GM12878 (cell line): Measurements from ENCODE around the gene GUCY1A2. TPM values are rescaled to one million over a fixed set of nuclear protein-coding genes. Genes with fewer than 3 reads are reported as not detected.

ENCODE experiments used
- ATAC-seq: fragments of 200-7000 bp; cut with Tn5 transposase; 3 replicates; pipeline ENCODE4 v1.9.1; 2020; ENCODE audit warnings: mild to moderate bottlenecking, moderate library complexity
- BruUV-seq: library from RNA; stranded (reverse); fragments of 400-500 nt; replicated peaks from 2 replicates; lab custom pipeline; 2021; lab: Mats Ljungman, UMichigan
- CTCF ChIA-PET: fragments of 300-600 bp; sonication (Branson Sonifier 250); formaldehyde crosslinking; extraction: SDS; loops from one replicate; lab custom pipeline; 2021; ENCODE audit warnings: inconsistent platforms; lab: Yijun Ruan, JAX
- POLR2A ChIA-PET: fragments of 350-600 bp; formaldehyde crosslinking; extraction: SDS; loops from one replicate; lab custom pipeline; 2021; ENCODE audit warnings: inconsistent platforms; lab: Charles Lee
- RAD21 ChIA-PET: fragments of 300-600 bp; sonication (Branson Sonifier 250); formaldehyde crosslinking; loops from one replicate; lab custom pipeline; 2023; ENCODE audit warnings: antibody characterized with exemption; ENCODE audit not compliant: unreplicated experiment; lab: Charles Lee
- SMC1A ChIA-PET: fragments of 300-600 bp; sonication (Branson Sonifier 250); formaldehyde crosslinking; loops from one replicate; lab custom pipeline; 2023; ENCODE audit not compliant: unreplicated experiment, uncharacterized antibody; lab: Charles Lee
- DNase-seq: peaks from one replicate; pipeline ENCODE4 v3.0.0-alpha.2; 2011; ENCODE audit warnings: low read depth, low spot score
- FAIRE-seq: peaks from 3 replicates; lab custom pipeline; 2011; peaks lifted over from hg19 to GRCh38; lab: Jason Lieb, UNC
- H2AFZ ChIP-seq: 2 replicates; pipeline ENCODE4 v1.6.0; 2011; ENCODE audit warnings: low read depth, low read length, control low read depth; ENCODE audit not compliant: control insufficient read depth
- H3K27ac ChIP-seq: 2 replicates; pipeline ENCODE4 v1.5.1; 2011; ENCODE audit warnings: control low read depth; ENCODE audit not compliant: control insufficient read depth, insufficient read depth
- H3K27me3 ChIP-seq, 2 experiments: replicated peaks in 1 of 2; 2 replicates each; pipeline versions ENCODE4 v1.6.0 to v1.6.1; 2011; ENCODE audit warnings: low read length in 1 of 2; ENCODE audit not compliant: control insufficient read depth in 2 of 2, insufficient read depth in 2 of 2
- H3K36me3 ChIP-seq, 2 experiments: 2 replicates each; pipeline ENCODE4 v1.5.1; 2011; ENCODE audit warnings: low read length in 1 of 2; ENCODE audit not compliant: control insufficient read depth in 2 of 2, insufficient read depth in 2 of 2
- H3K4me1 ChIP-seq: 2 replicates; pipeline ENCODE4 v1.6.1; 2011; ENCODE audit warnings: mild to moderate bottlenecking, low read length, moderate library complexity, mixed read lengths; ENCODE audit not compliant: control insufficient read depth, insufficient read depth
- H3K4me2 ChIP-seq: 2 replicates; pipeline ENCODE4 v1.6.0; 2011; ENCODE audit warnings: control low read depth; ENCODE audit not compliant: control insufficient read depth, insufficient read depth
- H3K4me3 ChIP-seq: fragments of 200-600 bp; sonication (generic); 2 replicates; pipeline ENCODE4 v1.5.1; 2016
- H3K79me2 ChIP-seq: 2 replicates; pipeline ENCODE4 v1.6.0; 2011; ENCODE audit warnings: low read length; ENCODE audit not compliant: control insufficient read depth, insufficient read depth
- H3K9ac ChIP-seq: 2 replicates; pipeline ENCODE4 v1.8.0; 2011; ENCODE audit warnings: low read length, control low read depth, mixed read lengths; ENCODE audit not compliant: control insufficient read depth, insufficient read depth
- H3K9me3 ChIP-seq: replicated peaks from 3 replicates; pipeline ENCODE4 v1.5.1; 2011; ENCODE audit warnings: mild to moderate bottlenecking, low read length; ENCODE audit not compliant: control insufficient read depth, insufficient read depth
- H4K20me1 ChIP-seq: 2 replicates; pipeline ENCODE4 v1.6.0; 2011; ENCODE audit not compliant: control insufficient read depth, insufficient read depth
- CHD1 ChIP-seq: IDR thresholded peaks from 2 replicates; pipeline ENCODE4 v1.6.1; 2012; ENCODE audit warnings: low read depth, low read length, improper control_type of control experiment
- FOS ChIP-seq: IDR thresholded peaks from 3 replicates; pipeline ENCODE4 v1.6.1; 2011; ENCODE audit warnings: borderline replicate concordance; ENCODE audit not compliant: insufficient read length; ENCODE audit errors: extremely low read depth
- GATAD2B ChIP-seq: fragments of 450-650 bp; conservative IDR thresholded peaks from 2 replicates; pipeline ENCODE4 v1.6.1; 2017; ENCODE audit warnings: low read depth, mild to moderate bottlenecking, moderate library complexity
- KDM1A ChIP-seq: fragments of 200-600 bp; sonication (generic); IDR thresholded peaks from 2 replicates; pipeline ENCODE4 v1.6.1; 2016; ENCODE audit warnings: borderline replicate concordance
- LARP7 ChIP-seq: fragments of 450-650 bp; IDR thresholded peaks from 2 replicates; pipeline ENCODE4 v1.6.1; 2017; ENCODE audit warnings: mild to moderate bottlenecking
- NR2F1 ChIP-seq: fragments of 450-650 bp; conservative IDR thresholded peaks from 2 replicates; pipeline ENCODE4 v1.6.1; 2017; ENCODE audit warnings: mild to moderate bottlenecking
- POLR2AphosphoS2 ChIP-seq: IDR thresholded peaks from 2 replicates; pipeline ENCODE4 v1.6.1; 2011; ENCODE audit warnings: low read depth, mild to moderate bottlenecking, low read length, improper control_type of control experiment, moderate library complexity
- RUNX3 ChIP-seq: IDR thresholded peaks from 2 replicates; pipeline ENCODE4 v1.6.1; 2012; ENCODE audit warnings: low read length, inconsistent platforms
- SIN3A ChIP-seq: IDR thresholded peaks from 2 replicates; pipeline ENCODE4 v1.6.1; 2012; ENCODE audit warnings: low read depth, low read length, improper control_type of control experiment
- TAF1 ChIP-seq: IDR thresholded peaks from 2 replicates; pipeline ENCODE4 v1.6.1; 2011; ENCODE audit warnings: mild to moderate bottlenecking, low read depth, low read length, borderline replicate concordance
- ZNF217 ChIP-seq: fragments of 450-650 bp; IDR thresholded peaks from 2 replicates; pipeline ENCODE4 v1.6.1; 2017; ENCODE audit warnings: antibody characterized with exemption, mild to moderate bottlenecking
- WGBS: methylation state at CpG from one replicate; pipeline ENCODE4 v1.1.6; 2016; ENCODE audit warnings: low lambda C conversion rate; ENCODE audit not compliant: insufficient replicate concordance, insufficient coverage; ENCODE audit errors: missing lambda C conversion rate; 5-methylcytosine and 5-hydroxymethylcytosine counted together
- in situ Hi-C: fragments of 300-500 bp; cut with MboI; formaldehyde crosslinking; loops from 9 replicates; pipeline ENCODE4 v1.14.3; 2018; ENCODE audit warnings: mixed read lengths
- intact Hi-C: fragments of 100-400 bp; cut with micrococcal nuclease; formaldehyde crosslinking; loops from one replicate; pipeline ENCODE4 v1.14.2; 2022; ENCODE audit not compliant: unreplicated experiment
- polyA plus RNA-seq, 11 experiments: library from polyadenylated mRNA; depleted of rRNA in 4 of 11; unstranded in 6 of 11; stranded (reverse) in 5 of 11; fragments of >200 nt; fragmentation: Nextera tagmentation in 4 of 11; fragmentation: Illumina TruSeq in 1 of 11; extraction: Ambion mirVana in 4 of 11; extraction: Trizol in 1 of 11; gene quantifications; 1 replicate in 1 of 11; 2 replicates in 10 of 11; pipeline versions ENCODE4 v1.2.1 to v1.2.3, GENCODE V29; 2011 to 2016; ENCODE audit warnings: inconsistent platforms in 2 of 11, missing spikeins in 2 of 11, low read depth in 1 of 11
- total RNA-seq, 4 experiments: library from RNA; depleted of rRNA in 3 of 4; stranded (reverse); fragments of >200 nt in 3 of 4; fragmentation: Illumina TruSeq in 1 of 4; extraction: Trizol in 1 of 4; gene quantifications; 2 replicates each; pipeline versions ENCODE4 v1.2.1 to v1.2.3, GENCODE V29; 2013 to 2021

Gene GUCY1A2
- total and polyA plus RNA-seq, 10 of the 15 experiments (the other 5 are each of a cell fraction or from before 2014, with no cell fraction given), result under 0.01 to 0.03 (median under 0.01) TPM; not detected in 4

- Histone ChIP-seq H3K27ac (no peak overlapping the region), H4K20me1 (no peaks in the 10 kb centered on the region)
- no peak for DNase-seq
- RAD21 ChIA-PET, result no interaction called here
- in situ Hi-C loops, result no loop called here
- TF ChIP-seq TAF1 (no peak), ZNF217 (no peak), POLR2AphosphoS2 (no peak), NR2F1 (no peak), LARP7 (no peak), CHD1 (no peak), RUNX3 (no peak), KDM1A (no peak), GATAD2B (no peak), FOS (no peak), SIN3A (no peak)
- TF ChIP-seq, all 136 proteins: peak for 0
- intact Hi-C loops, result no loop called here
- CTCF ChIA-PET, result no interaction called here
- H3K9me3 ChIP-seq, result no peaks in the 10 kb centered on the region
- no peak for FAIRE-seq
- no peak overlapping the region for H3K4me2 ChIP-seq
- no peaks in the 10 kb centered on the region for H3K36me3 ChIP-seq
- no peaks in the 10 kb centered on the region for H3K4me1 ChIP-seq
- H3K27me3 ChIP-seq, result no peaks in the 10 kb centered on the region
- SMC1A ChIA-PET, result interaction anchor here (0.6 kb wide), 1 partner anchor 22 kb away, joined by 3 read pairs; no protein-coding TSS in a partner anchor
- H2AFZ ChIP-seq, result no peak overlapping the region
- no peaks in the 10 kb centered on the region for H3K79me2 ChIP-seq
- BruUV-seq, result no TSS peak
- ATAC-seq, result no peak
- POLR2A ChIA-PET, result no interaction called here
- 12% methylated on average over 3 of the region's 3 CpGs for WGBS
- H3K9ac ChIP-seq, result no peak overlapping the region
- H3K4me3 ChIP-seq, result no peak overlapping the region
These were observed 161.7 kb downstream of the GUCY1A2 start for GRCh38 chr11:106856566-106856965.
